Naive thymus-derived CD4-positive, alpha-beta T cell (primary cell): ENCODE results near the gene GPSM3. TPM values are rescaled to one million over a fixed set of nuclear protein-coding genes. Genes with fewer than 3 reads are reported as not detected.

Experiments
- ATAC-seq: fragments of 150-1000 bp; cut with Tn5 transposase; 2 replicates; pipeline ENCODE4 v1.10.0; 2021; ENCODE audit warnings: mild to moderate bottlenecking, moderate library complexity
- CTCF ChIA-PET: fragments of 350-600 bp; sonication (Branson Sonifier 250); formaldehyde crosslinking; loops from one replicate; lab custom pipeline; 2021; ENCODE audit warnings: antibody characterized with exemption; lab: Charles Lee
- POLR2A ChIA-PET: fragments of 350-600 bp; sonication (Branson Sonifier 250); formaldehyde crosslinking; loops from one replicate; lab custom pipeline; 2021; ENCODE audit warnings: antibody characterized with exemption, inconsistent platforms; lab: Charles Lee
- DNase-seq, 9 donors: peaks; one replicate each; pipeline versions ENCODE4 v3.0.0 to v3.0.0-alpha.2; 2020 to 2022; ENCODE audit warnings: mixed read lengths in 1 of 9
- H3K27ac ChIP-seq: one replicate; pipeline ENCODE4 v1.7.0; 2013; ENCODE audit warnings: mild to moderate bottlenecking, low read depth, low read length, moderate library complexity
- H3K27me3 ChIP-seq, 2 donors: one replicate each; pipeline ENCODE4 v1.7.0; 2013; ENCODE audit warnings: low read length in 2 of 2, mild to moderate bottlenecking in 2 of 2, moderate library complexity in 2 of 2; ENCODE audit not compliant: control insufficient read depth in 2 of 2, insufficient read depth in 2 of 2
- H3K36me3 ChIP-seq, 3 experiments: 1 replicate in 2 of 3; 2 replicates in 1 of 3; pipeline ENCODE4 v1.7.0; 2013; ENCODE audit warnings: low read length in 3 of 3, mild to moderate bottlenecking in 3 of 3, moderate library complexity in 1 of 3; ENCODE audit not compliant: insufficient read depth in 3 of 3, control insufficient read depth in 2 of 3
- H3K4me1 ChIP-seq, 2 donors: one replicate each; pipeline ENCODE4 v1.7.0; 2013; ENCODE audit warnings: low read length in 2 of 2, mild to moderate bottlenecking in 2 of 2, moderate library complexity in 1 of 2; ENCODE audit not compliant: control insufficient read depth in 2 of 2, insufficient read depth in 2 of 2
- H3K4me3 ChIP-seq: 2 replicates; pipeline ENCODE4 v1.7.0; 2013; ENCODE audit warnings: mild to moderate bottlenecking, low read length
- H3K9me3 ChIP-seq, 3 experiments: 1 replicate in 2 of 3; 2 replicates in 1 of 3; pipeline ENCODE4 v1.7.0; 2013; ENCODE audit warnings: low read length in 3 of 3; ENCODE audit not compliant: control insufficient read depth in 2 of 3
- H3K27ac Mint-ChIP-seq, 9 donors: one replicate each; pipeline ENCODE4 v1.8.0; 2020 to 2022; ENCODE audit warnings: mixed read lengths in 9 of 9, mild to moderate bottlenecking in 8 of 9, moderate library complexity in 5 of 9, inconsistent platforms in 2 of 9
- H3K27me3 Mint-ChIP-seq, 5 donors: one replicate each; pipeline ENCODE4 v1.8.0; 2021 to 2022; ENCODE audit warnings: mixed read lengths in 5 of 5, mild to moderate bottlenecking in 1 of 5
- H3K36me3 Mint-ChIP-seq, 5 donors: one replicate each; pipeline ENCODE4 v1.8.0; 2020 to 2022; ENCODE audit warnings: mixed read lengths in 5 of 5, mild to moderate bottlenecking in 3 of 5, inconsistent platforms in 1 of 5
- H3K4me1 Mint-ChIP-seq, 7 donors: one replicate each; pipeline ENCODE4 v1.8.0; 2020 to 2022; ENCODE audit warnings: mixed read lengths in 7 of 7, mild to moderate bottlenecking in 3 of 7, inconsistent platforms in 1 of 7
- H3K4me3 Mint-ChIP-seq, 10 donors: one replicate each; pipeline ENCODE4 v1.8.0; 2020 to 2022; ENCODE audit warnings: mild to moderate bottlenecking in 10 of 10, mixed read lengths in 10 of 10, moderate library complexity in 6 of 10, inconsistent platforms in 2 of 10
- H3K9me3 Mint-ChIP-seq, 11 donors: one replicate each; pipeline ENCODE4 v1.8.0; 2020 to 2022; ENCODE audit warnings: mixed read lengths in 11 of 11, mild to moderate bottlenecking in 4 of 11, inconsistent platforms in 1 of 11, moderate library complexity in 1 of 11
- intact Hi-C, 2 donors: fragments of 100-400 bp; cut with micrococcal nuclease; formaldehyde crosslinking; loops; one replicate each; pipeline ENCODE4 v1.15.1; 2023
- polyA plus RNA-seq, 2 donors: library from polyadenylated mRNA; unstranded; fragments of 300-500 nt; fragmentation: Illumina TruSeq; gene quantifications; one replicate each; pipeline ENCODE4 v1.2.3, GENCODE V29; 2021
- total RNA-seq, 6 experiments: library from RNA in 5 of 6; stranded (reverse) in 5 of 6; gene quantifications; 1 replicate in 5 of 6; 2 replicates in 1 of 6; pipeline ENCODE4 v1.2.3 and lab custom pipeline; 2021 to 2026

GPSM3 gene
- total and polyA plus RNA-seq, 7 experiments from 2014 or later, result 148 to 325 (median 271) TPM

- H3K27ac ChIP-seq, result peak overlapping the region; percentile 91
- H3K36me3 Mint-ChIP-seq, result peaks cover 0 to 14% (median 10%) of the 10 kb centered on the region in 5 donors
- ChIA-PET POLR2A (interaction anchor here (0.9 to 8.1 kb wide), 8 partner anchors 13 to 794 kb away, joined by 3 to 259 read pairs (median 6); partner anchors contain the start of genes ATF6B, EGFL8, FKBPL and GPSM3), CTCF (interaction anchor here (0.6 to 2.1 kb wide), 7 partner anchors 14 to 296 kb away, joined by 3 to 9 read pairs (median 3); partner anchors contain the start of genes ATF6B, EHMT2 and GPSM3)
- peak overlapping the region; percentile 82 for H3K4me3 ChIP-seq
- peak in 1 of 9 donors; percentile 66 for DNase-seq
- no peaks in the 10 kb centered on the region for H3K27me3 ChIP-seq
- H3K4me1 ChIP-seq, result peaks cover 31 to 63% of the 10 kb centered on the region in 2 donors
- peaks cover 66 to 89% (median 68%) of the 10 kb centered on the region in 7 donors for H3K4me1 Mint-ChIP-seq
- ATAC-seq, result peak; percentile 1
- H3K9me3 Mint-ChIP-seq, result peaks cover 0 to 3% (median 0%) of the 10 kb centered on the region in 11 donors
- no peaks in the 10 kb centered on the region for H3K27me3 Mint-ChIP-seq
- H3K27ac Mint-ChIP-seq, result peak overlapping the region; percentile 87 to 100 (median 95)
- intact Hi-C loops, result loop anchor here (1.0 to 5.0 kb wide), 11 partner anchors 47 to 1560 kb away; partner anchors contain the start of genes NELFE (in 2 of the 2), PSMB8 (in 2 of the 2), SKIC2 (in 2 of the 2) and BAG6 (in 1 of the 2)
- H3K4me3 Mint-ChIP-seq, result peak overlapping the region; percentile 85 to 98 (median 95)
- no peaks in the 10 kb centered on the region for H3K9me3 ChIP-seq
- peaks cover 0 to 21% (median 4%) of the 10 kb centered on the region in 3 experiments for H3K36me3 ChIP-seq
Measured at GRCh38 chr6:32177183-32177787, 15.2 kb downstream of the GPSM3 start.

GRCh38 chr6:32176476-32177182 lies 15.8 kb downstream of the GPSM3 start:
- H3K4me3 Mint-ChIP-seq, result peak overlapping the region; percentile 85 to 98 (median 95)
- no peaks in the 10 kb centered on the region for H3K27me3 Mint-ChIP-seq
- Histone ChIP-seq H3K27me3 (no peaks in the 10 kb centered on the region), H3K4me1 (peaks cover 31 to 61% of the 10 kb centered on the region in 2 donors), H3K27ac (peak overlapping the region; percentile 91), H3K4me3 (peak overlapping the region; percentile 82), H3K36me3 (peaks cover 0 to 16% (median 0%) of the 10 kb centered on the region in 3 experiments), H3K9me3 (no peaks in the 10 kb centered on the region)
- DNase-seq, result no peak
- intact Hi-C loops, result loop anchor here (1.0 to 5.0 kb wide), 13 partner anchors 22 to 1559 kb away; partner anchors contain the start of genes NELFE (in 2 of the 2), PPT2 (in 2 of the 2), PSMB8 (in 2 of the 2) and SKIC2 (in 2 of the 2)
- ChIA-PET POLR2A (interaction anchor here (0.9 to 8.1 kb wide), 9 partner anchors 12 to 795 kb away, joined by 3 to 259 read pairs (median 7); partner anchors contain the start of genes ATF6B, EGFL8, FKBPL and GPSM3), CTCF (interaction anchor here (0.6 to 2.1 kb wide), 9 partner anchors 15 to 1169 kb away, joined by 3 to 9 read pairs (median 4); partner anchors contain the start of gene GPSM3)
- H3K9me3 Mint-ChIP-seq, result peaks cover 0 to 3% (median 0%) of the 10 kb centered on the region in 11 donors
- H3K4me1 Mint-ChIP-seq, result peaks cover 60 to 87% (median 68%) of the 10 kb centered on the region in 7 donors
- ATAC-seq, result no peak
- peaks cover 0 to 14% (median 10%) of the 10 kb centered on the region in 5 donors for H3K36me3 Mint-ChIP-seq
- H3K27ac Mint-ChIP-seq, result peak overlapping the region; percentile 87 to 100 (median 95)

GRCh38 chr6:32175711-32176475 lies 16.6 kb downstream of the GPSM3 start, which contains the start of gene AGPAT1:
Gene AGPAT1, minus strand, starts transcription at chr6:32176084. Its CDS starts 4,588 bp downstream, at chr6:32171496.
- Mint-ChIP-seq H3K36me3 (peaks cover 0 to 17% (median 9%) of the 10 kb centered on the region in 5 donors), H3K27me3 (no peaks in the 10 kb centered on the region), H3K4me1 (peaks cover 59 to 89% (median 73%) of the 10 kb centered on the region in 7 donors), H3K9me3 (peaks cover 0 to 3% (median 0%) of the 10 kb centered on the region in 11 donors), H3K27ac (peak within 1 kb of the TSS; percentile 87 to 100 (median 95)), H3K4me3 (peak within 1 kb of the TSS; percentile 85 to 98 (median 95))
- Histone ChIP-seq H3K36me3 (peaks cover 0 to 14% (median 0%) of the 10 kb centered on the region in 3 experiments), H3K4me3 (peak within 1 kb of the TSS; percentile 82), H3K4me1 (peaks cover 31 to 56% of the 10 kb centered on the region in 2 donors), H3K27me3 (no peaks in the 10 kb centered on the region), H3K9me3 (no peaks in the 10 kb centered on the region), H3K27ac (peak within 1 kb of the TSS; percentile 91)
- intact Hi-C loops, result loop anchor here (1.0 to 5.0 kb wide), 11 partner anchors 22 to 1559 kb away; partner anchors contain the start of genes NELFE (in 2 of the 2), PPT2 (in 2 of the 2), SKIC2 (in 2 of the 2) and BAG6 (in 1 of the 2)
- ChIA-PET POLR2A (interaction anchor here (0.9 to 8.1 kb wide), 6 partner anchors 12 to 669 kb away, joined by 3 to 259 read pairs (median 8); partner anchors contain the start of genes ATF6B, EGFL8, FKBPL and GPSM3), CTCF (interaction anchor here (0.6 to 2.1 kb wide), 3 partner anchors 19 to 371 kb away, joined by 3 to 9 read pairs (median 3); no protein-coding TSS in a partner anchor)
- DNase-seq (peak; percentile 85 to 95 (median 95)), ATAC-seq (peak; percentile 64)

- H3K27ac ChIP-seq, result peak overlapping the region; percentile 91
- no peaks in the 10 kb centered on the region for H3K27me3 ChIP-seq
- H3K4me1 Mint-ChIP-seq, result peaks cover 56 to 83% (median 67%) of the 10 kb centered on the region in 7 donors
- H3K27me3 Mint-ChIP-seq, result no peaks in the 10 kb centered on the region
- peak overlapping the region; percentile 85 to 98 (median 95) for H3K4me3 Mint-ChIP-seq
- H3K4me3 ChIP-seq, result peak overlapping the region; percentile 82
- H3K36me3 ChIP-seq, result peaks cover 0 to 15% (median 1%) of the 10 kb centered on the region in 3 experiments
- peaks cover 31 to 54% of the 10 kb centered on the region in 2 donors for H3K4me1 ChIP-seq
- H3K9me3 ChIP-seq, result no peaks in the 10 kb centered on the region
- ATAC-seq, result no peak
- CTCF ChIA-PET, result no interaction called here
- intact Hi-C loops, result loop anchor here (5.0 kb wide), 7 partner anchors 218 to 1558 kb away; partner anchors contain the start of genes BAG6 (in 1 of the 2), BRD2 (in 1 of the 2), CLIC1 (in 1 of the 2) and EHMT2 (in 1 of the 2)
- H3K9me3 Mint-ChIP-seq, result peaks cover 0 to 3% (median 0%) of the 10 kb centered on the region in 11 donors
- H3K27ac Mint-ChIP-seq, result peak overlapping the region; percentile 26 to 99 (median 87)
- H3K36me3 Mint-ChIP-seq, result peaks cover 0 to 17% (median 6%) of the 10 kb centered on the region in 5 donors
- POLR2A ChIA-PET, result no interaction called here
- DNase-seq, result no peak
Measured at GRCh38 chr6:32175322-32175710, 17.1 kb downstream of the GPSM3 start.

GRCh38 chr6:32174416-32174815 lies 18.0 kb downstream of the GPSM3 start:
- ATAC-seq (no peak), DNase-seq (no peak)
- ChIA-PET POLR2A (interaction anchor here (1.8 kb wide), 1 partner anchor 19 kb away, joined by 10 read pairs; the partner anchor contains the start of gene GPSM3), CTCF (no interaction called here)
- no peaks in the 10 kb centered on the region for H3K27me3 Mint-ChIP-seq
- Histone ChIP-seq H3K4me1 (peaks cover 29 to 51% of the 10 kb centered on the region in 2 donors), H3K9me3 (no peaks in the 10 kb centered on the region), H3K36me3 (peaks cover 0 to 20% (median 9%) of the 10 kb centered on the region in 3 experiments), H3K27me3 (no peaks in the 10 kb centered on the region), H3K4me3 (no peak overlapping the region), H3K27ac (peak overlapping the region; percentile 8)
- peak overlapping the region; percentile 51 to 98 (median 95) for H3K4me3 Mint-ChIP-seq
- peaks cover 0 to 3% (median 0%) of the 10 kb centered on the region in 11 donors for H3K9me3 Mint-ChIP-seq
- H3K36me3 Mint-ChIP-seq, result peaks cover 5 to 20% (median 13%) of the 10 kb centered on the region in 5 donors
- intact Hi-C loops, result no loop called here
- H3K4me1 Mint-ChIP-seq, result peaks cover 50 to 75% (median 67%) of the 10 kb centered on the region in 7 donors
- H3K27ac Mint-ChIP-seq, result peak overlapping the region in 6 of 9 donors; percentile 9 to 83 (median 66)
